ENCODE measurements around the gene CERS6.
"Not testable (repeated sequence)": the region's sequence is repeated elsewhere in the genome, so short reads cannot be mapped to it uniquely, and the experiment has no call there.

CERS6 gene

DNA sequence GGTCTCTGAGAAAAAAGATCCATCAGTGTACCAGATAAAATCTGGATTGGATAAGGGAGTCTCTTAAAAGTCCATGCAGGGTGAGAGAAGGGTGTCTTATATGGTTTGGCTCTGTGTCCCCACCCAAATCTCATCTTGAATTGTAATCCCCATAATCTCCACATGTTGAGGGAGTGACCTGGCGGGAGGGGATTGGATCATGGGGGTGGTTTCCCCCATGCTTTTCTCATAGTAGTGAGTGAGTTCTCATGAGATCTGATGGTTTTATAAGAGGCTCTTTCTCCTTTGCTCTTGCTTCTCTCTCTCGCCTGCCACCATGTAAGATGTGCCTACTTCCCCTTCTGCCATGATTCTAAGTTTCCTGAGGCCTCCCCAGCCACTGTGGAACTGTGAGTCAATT is 46.8 kb downstream of the CERS6 start:
- not testable (repeated sequence) for DNase-seq

GRCh38 chr2:168503901-168504300 is 47.8 kb downstream of the CERS6 start:
- DNase-seq, result no peak

GRCh38 chr2:168504323-168504722 is 48.3 kb downstream of the CERS6 start:
- DNase-seq, result no peak

- DNase-seq, result no peak
Measured at GRCh38 chr2:168510125-168510756, 54.2 kb downstream of the CERS6 start.

DNA sequence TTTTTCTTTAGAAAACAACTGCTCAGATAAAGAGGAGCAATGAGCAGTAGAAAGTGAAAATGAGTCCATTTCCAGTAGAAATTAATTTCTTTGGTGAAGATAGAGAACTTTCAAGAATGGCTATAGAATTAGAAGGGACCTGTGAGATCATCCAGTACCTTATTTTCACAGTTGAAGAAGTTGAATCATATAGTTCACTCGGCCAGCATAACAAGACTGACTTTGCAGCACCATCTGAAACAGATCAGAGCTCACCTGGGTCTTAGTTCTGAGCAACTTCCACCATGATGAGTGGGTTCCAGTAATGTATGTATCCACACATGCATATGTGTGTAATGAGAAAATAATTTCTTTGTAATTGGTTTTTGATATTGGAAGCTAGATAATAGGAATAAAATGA is 58.6 kb downstream of the CERS6 start:
- no peak for DNase-seq

- no peak for DNase-seq
Measured at GRCh38 chr2:168515502-168515901, 59.4 kb downstream of the CERS6 start.

- no peak for DNase-seq
Measured at GRCh38 chr2:168517816-168518215, 61.7 kb downstream of the CERS6 start.

GRCh38 chr2:168518555-168519066 is 62.5 kb downstream of the CERS6 start:
- no peak for DNase-seq

DNA sequence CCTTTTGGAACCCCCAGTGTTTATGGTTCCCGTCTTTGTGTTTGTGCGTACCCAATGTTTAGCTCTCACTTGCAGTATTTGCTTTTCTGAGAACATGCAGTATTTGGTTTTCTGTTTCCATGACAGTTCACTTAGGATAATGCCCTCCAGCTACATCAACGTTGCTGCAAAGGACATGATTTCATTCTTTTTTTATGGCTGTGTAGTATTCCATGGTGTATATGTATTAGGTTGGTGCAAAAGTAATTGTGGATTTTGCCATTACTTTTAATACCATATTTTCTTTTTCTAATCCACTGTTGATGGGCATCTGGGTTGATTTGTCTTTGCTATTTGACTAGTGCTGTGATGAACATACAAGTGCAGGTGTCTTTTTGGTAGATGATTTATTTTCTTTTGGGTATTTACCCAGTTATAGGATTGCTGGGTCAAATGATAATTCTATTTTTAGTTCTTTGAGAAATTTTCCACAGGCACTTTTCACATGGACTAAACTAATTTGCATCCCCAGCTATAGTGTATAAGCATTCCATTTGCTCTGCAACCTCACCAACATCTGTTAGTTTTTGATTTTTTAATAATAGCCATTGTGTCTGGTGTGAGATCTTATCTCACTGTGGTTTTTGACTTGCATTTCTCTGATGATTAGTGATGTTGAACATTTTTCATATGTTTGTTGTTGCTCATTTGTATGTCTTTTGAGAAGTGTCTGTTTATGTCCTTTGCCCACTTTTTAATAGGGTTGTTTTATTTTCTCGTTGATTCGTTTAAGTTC is 63.6 kb downstream of the CERS6 start:
- no peak for DNase-seq

DNA sequence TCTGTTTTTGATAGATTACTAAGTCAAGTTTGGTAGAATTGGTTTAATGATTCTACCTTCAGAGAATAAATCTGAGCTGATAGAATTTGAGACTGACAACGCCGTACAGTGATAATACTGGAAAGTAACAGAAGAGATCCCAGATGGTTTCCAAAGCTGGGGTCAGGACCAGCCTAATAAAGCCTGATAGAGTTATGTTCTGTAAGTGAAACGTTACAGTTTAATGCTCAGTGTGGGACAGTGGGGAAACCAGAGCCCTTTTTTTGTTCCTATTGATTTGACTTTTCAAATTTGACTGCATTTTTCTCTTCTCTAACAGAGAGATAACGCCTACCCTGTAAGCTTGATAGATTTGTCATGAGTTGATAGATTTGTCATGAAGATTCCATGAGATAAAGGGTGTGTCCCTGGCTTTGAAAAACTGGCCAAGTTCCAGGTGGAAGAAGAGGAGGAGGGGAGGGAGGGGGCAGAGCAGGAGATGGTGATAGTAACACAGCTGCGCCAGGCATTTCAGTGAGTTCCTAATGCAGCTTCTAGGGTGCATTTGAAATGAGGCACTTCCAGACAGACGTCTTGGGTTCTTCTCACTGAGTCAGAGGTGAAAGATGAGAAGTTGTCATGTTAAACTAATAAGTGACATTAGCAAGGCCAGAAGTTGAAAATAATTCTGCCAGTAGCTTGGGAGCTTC is 65.1 kb downstream of the CERS6 start:
- no peak for DNase-seq

DNA sequence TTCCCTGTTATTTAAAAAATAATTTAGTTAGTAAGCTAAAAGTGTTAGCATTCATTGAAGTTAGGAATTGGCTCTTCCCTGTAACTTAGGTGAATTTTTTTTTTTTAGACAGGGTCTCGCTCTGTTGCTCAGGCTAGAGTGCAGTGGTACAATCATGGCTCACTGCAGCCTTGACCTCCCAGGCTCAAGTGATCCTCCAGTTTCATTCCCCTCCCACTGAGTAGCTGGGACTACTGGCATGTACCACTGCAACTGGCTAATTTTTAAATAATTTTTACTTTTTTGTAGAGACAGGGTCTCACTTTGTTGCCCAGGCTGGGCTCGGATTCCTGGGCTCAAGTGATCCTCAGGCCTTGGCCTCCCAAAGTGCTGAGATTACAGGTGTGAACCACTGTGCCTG is 66.4 kb downstream of the CERS6 start:
- no peak for DNase-seq

DNA sequence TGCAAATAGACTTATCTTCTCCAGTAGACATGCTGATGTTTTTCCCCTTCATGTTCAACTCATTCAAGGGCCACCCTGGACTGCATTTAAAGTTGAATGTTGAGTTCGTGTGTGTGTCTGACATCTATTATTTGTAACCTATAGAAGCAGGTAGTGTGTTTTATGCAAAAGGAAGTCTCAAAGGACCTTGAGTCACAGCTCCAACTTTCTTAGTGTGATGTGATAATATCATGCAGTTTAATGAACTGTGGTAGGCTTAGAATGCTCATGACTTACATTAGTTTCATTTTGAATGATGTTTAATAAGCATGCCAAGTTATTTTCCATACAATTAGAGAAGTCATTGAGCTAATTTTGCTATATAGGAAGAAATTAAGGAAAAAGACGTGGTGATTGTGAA is 67.9 kb downstream of the CERS6 start:
- no peak for DNase-seq

DNA sequence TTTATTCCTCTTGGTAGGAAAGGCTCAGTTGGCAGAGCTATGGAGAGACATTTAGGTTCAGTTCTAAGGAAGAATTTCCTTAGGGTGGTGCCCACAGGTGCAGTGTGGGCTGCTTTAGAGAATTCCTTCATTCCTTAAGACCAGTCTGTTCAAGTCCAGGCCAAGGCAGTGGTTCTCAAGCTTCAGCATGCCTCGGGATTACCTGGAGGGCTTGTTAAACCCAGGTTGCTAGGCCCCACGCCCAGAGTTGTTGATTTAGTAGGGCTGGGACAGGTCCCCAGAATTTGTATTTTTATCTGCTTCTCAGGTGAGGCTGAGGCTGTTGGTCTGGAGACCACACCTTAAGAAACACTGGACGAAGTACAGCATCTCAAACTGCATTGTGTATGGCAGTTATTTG is 68.9 kb downstream of the CERS6 start:
- DNase-seq, result no peak

DNA sequence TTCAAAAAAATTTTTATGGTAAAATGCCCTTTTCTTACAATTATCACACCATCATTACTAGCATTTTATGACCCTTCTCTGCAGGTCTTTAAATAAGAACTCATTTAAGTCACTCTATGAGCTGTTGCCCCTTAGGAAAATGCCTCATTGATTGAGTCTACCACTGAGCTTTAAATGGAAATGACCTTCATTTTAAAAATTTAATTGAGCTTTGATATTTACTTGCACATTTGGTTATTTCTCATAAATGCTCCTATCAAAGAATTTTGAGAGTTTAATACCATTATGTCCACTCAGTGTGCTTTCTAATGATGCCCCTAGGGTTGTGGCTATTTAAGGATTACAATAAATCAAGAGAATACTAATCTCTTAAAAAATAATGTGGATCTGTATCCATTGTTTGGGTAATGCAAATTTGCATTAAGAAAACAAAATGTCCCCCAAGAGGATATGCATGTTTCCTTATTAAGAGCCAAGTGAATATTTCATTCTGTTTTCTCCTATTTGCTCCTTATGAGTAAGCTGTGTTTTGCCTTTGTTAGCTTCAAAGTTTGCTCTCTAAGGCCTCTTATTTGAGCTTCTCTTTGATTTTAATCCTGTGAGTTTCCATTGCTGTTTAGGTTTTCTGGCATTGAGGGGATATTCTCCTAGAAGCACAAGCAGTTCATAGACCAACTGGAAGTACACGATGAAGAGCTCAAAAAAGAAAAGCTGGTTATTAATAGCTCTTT is 69.8 kb downstream of the CERS6 start:
- no peak for DNase-seq

DNA sequence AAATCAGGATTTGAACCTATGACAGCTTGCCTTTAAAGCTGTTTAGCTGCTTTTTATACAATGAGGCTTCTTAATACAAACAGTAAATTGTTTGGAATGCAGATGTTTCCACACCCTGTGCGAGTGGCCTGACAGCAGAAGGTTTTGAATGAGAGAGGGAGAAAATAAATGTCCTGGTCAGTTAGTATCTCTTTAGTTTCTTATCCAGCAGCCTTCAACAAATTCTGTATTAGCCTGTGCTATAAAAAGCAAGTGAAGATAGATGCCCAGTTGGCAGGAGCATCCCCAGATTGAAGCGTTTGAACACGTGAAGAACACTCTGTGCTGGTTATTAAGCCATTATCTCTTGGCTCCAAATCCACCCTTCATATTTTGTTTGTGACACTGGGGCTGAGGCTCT is 70.6 kb downstream of the CERS6 start:
- DNase-seq, result no peak

DNA sequence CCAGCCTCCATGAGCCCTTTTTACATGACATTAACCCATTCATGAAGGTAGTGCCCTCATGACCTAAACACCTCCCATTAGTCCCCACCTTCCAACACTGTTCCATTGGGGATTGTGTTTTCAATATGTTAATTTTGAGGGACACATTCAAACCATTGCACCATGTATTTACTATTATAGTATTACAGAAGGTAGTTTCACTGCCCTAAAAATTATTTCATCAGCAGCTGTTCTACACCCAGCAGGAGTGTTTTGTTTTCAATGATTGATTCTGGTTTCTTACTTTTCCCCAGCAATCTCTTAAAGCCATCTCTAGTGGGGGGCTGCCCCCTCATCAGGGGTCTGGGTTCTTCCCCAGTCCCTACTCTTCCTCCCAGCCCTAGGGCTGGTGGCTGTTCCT is 71.9 kb downstream of the CERS6 start:
- no peak for DNase-seq

- DNase-seq, result no peak
Measured at GRCh38 chr2:168528469-168528868, 72.4 kb downstream of the CERS6 start.

DNA sequence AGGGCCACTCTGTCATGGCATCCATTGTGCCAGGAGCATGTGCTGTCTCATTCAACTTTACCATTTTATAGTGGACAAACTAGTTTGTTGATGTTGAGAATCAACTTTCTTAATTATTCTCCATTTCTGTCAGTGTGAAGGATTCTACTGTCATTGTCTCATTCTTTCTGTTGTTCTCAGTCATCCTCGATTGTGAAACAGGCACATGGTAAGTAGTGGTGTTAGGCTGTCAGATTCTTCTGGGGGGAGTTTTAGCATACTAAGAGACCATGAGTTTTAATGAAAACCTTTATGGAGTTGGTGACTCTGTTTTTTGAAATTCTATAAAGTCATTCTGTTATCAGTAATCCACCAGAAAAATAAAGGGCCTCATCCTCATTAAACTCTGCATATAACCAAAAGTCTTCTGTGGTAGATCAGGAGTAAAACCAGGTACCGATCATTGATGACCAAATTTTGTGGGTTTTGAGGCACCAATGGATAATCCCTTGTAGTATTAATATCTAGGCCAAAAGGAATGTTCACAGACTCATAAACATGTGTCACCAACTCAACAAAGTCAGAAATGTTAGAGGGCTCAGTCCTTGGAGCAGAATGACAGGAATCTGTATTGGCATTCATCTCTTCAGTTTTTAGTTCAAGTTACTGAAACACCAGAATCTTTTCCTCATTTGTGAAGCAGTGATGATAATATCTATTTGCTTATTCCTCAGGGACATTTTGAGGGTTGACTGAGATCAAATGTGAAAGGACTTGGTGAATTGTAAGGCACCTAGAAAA is 73.2 kb downstream of the CERS6 start:
- DNase-seq, result no peak

GRCh38 chr2:168529900-168530561 is 74.0 kb downstream of the CERS6 start:
- no peak for DNase-seq

GRCh38 chr2:168530982-168531622 is 75.0 kb downstream of the CERS6 start:
- no peak for DNase-seq

- DNase-seq, result no peak
Measured at GRCh38 chr2:168534926-168535325, 78.9 kb downstream of the CERS6 start.
